Gastrocnemius medialis (tissue), 4 donors: ENCODE results near the gene PRKG1. TPM values are rescaled to one million over a fixed set of nuclear protein-coding genes. Genes with fewer than 3 reads are reported as not detected.

Experiments used
- ATAC-seq, 2 donors: fragments of 150-250 bp; one replicate each; pipeline ENCODE4 v1.9.1; 2016
- DNase-seq, 2 donors: peaks; one replicate each; pipeline ENCODE4 v3.0.0-alpha.2; 2019
- H3K27ac ChIP-seq, 4 donors: fragments of 200-600 bp; sonication (generic); 1 replicate in 1 of 4; 2 replicates in 3 of 4; pipeline ENCODE4 v1.5.1; 2016 to 2018; ENCODE audit warnings: mild to moderate bottlenecking in 2 of 4, moderate library complexity in 1 of 4
- H3K27me3 ChIP-seq, 3 donors: fragments of 200-600 bp; sonication (generic) in 2 of 3; 1 replicate in 1 of 3; 2 replicates in 2 of 3; pipeline versions ENCODE4 v1.5.1 to v1.6.0; 2016 to 2019; ENCODE audit warnings: mild to moderate bottlenecking in 1 of 3, moderate library complexity in 1 of 3
- H3K36me3 ChIP-seq, 2 donors: fragments of 200-600 bp; sonication (generic) in 1 of 2; one replicate each; pipeline ENCODE4 v1.5.1; 2017 to 2018
- H3K4me1 ChIP-seq, 2 donors: fragments of 200-600 bp; sonication (generic) in 1 of 2; one replicate each; pipeline ENCODE4 v1.5.1; 2016 to 2017; ENCODE audit warnings: mild to moderate bottlenecking in 2 of 2
- H3K4me3 ChIP-seq, 4 donors: fragments of 200-600 bp; sonication (generic) in 3 of 4; 1 replicate in 1 of 4; 2 replicates in 3 of 4; pipeline ENCODE4 v1.5.1; 2016 to 2019; ENCODE audit warnings: mild to moderate bottlenecking in 2 of 4
- H3K9me3 ChIP-seq, 3 donors: fragments of 200-600 bp; sonication (generic) in 2 of 3; 1 replicate in 1 of 3; 2 replicates in 2 of 3; pipeline ENCODE4 v1.5.1; 2016 to 2019
- POLR2A ChIP-seq, 2 donors: fragments of 450-650 bp; IDR thresholded peaks; one replicate each; pipeline ENCODE4 v1.6.1; 2017; ENCODE audit warnings: antibody characterized with exemption in 2 of 2, mild to moderate bottlenecking in 2 of 2, moderate library complexity in 2 of 2
- in situ Hi-C, 4 donors: fragments of 200-750 bp; cut with MboI; loops; one replicate each; pipeline versions ENCODE4 v1.15.0 to v1.8.0; 2017; ENCODE audit warnings: low sequenced_read_pairs in 4 of 4
- intact Hi-C: fragments of 100-400 bp; cut with DNase I; formaldehyde crosslinking; loops from one replicate; pipeline ENCODE4 v1.15.1; 2023; ENCODE audit warnings: low total_unique reads
- total RNA-seq, 4 donors: library from RNA; depleted of rRNA; stranded (reverse); fragments of >200 nt; gene quantifications; one replicate each; pipeline versions ENCODE4 v1.1.0 to v1.2.3, GENCODE V29; 2016
- TF ChIP-seq, protein P1 (sequence below), 5 experiments: fragments of 450-650 bp in 3 of 5; fragments of 200-600 bp in 2 of 5; sonication (generic) in 2 of 5; IDR thresholded peaks in 4 of 5; conservative IDR thresholded peaks in 1 of 5; 1 replicate in 4 of 5; 2 replicates in 1 of 5; pipeline ENCODE4 v1.5.1; 2016 to 2019; ENCODE audit warnings: antibody characterized with exemption in 5 of 5, mild to moderate bottlenecking in 3 of 5, moderate library complexity in 3 of 5

Gene PRKG1
- total RNA-seq, 4 donors from 2014 or later = 10.4 to 39.4 (median 25.1) TPM

DNA sequence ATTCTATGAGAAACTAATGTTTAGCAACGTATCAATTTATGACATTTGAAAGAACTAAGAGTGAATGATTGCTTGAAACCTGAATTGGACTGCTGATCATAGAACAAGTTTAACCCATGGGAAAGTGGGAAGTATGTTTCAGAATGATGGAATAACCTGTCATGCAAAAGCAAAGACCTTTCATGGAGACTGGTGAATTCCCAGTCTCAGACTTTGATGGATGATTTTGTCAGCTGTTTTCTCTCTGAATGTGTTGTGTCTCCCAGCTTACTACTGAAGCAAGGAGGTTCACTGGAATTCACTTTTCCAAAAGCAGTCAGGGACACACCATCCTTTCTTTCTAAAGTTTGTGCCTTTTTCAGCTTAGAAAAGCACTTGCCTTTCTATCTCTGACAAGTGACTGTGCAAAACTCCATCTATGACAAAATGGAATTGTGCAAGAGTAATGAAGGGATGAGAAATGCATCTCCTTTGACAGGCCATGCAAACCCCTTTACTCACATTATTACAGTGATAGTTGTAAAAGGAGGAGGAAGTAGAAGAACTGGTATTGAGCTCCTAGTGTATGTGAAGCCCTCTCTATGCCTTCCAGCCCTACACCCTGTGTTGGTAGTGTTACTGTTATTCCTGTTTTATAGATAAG is 176.1 kb downstream of the PRKG1 start:
- peak overlapping the region in 1 of 4 donors; percentile 3 for H3K27ac ChIP-seq
- ATAC-seq = peak in 1 of 2 donors; percentile 63
- intact Hi-C loops = no loop called here

DNA sequence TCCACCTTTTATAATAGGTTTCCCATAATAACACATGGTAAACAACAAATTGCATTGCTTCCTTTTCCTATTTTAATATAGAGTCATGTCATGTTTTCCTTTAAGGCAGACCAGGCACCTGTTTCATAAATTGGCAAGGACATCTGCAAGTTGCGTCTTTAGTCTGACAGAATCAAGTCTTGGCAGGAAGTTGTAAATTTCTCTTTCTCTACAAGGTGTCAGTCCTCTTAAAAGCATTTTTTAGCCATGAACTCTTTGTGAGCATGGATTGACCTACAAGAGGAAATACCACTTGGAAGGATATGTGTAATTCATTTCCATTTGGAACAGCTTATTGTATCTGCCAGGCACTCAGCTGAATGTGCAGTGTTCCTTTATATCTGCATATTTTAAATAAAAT is 176.8 kb downstream of the PRKG1 start:
- Histone ChIP-seq H3K36me3 (no peaks in the 10 kb centered on the region), H3K27me3 (no peaks in the 10 kb centered on the region), H3K4me1 (peaks cover 19 to 30% of the 10 kb centered on the region in 2 donors), H3K9me3 (no peaks in the 10 kb centered on the region), H3K4me3 (no peak overlapping the region), H3K27ac (peak overlapping the region in 2 of 4 donors; percentile 3 to 11)
- intact Hi-C loops = no loop called here
- no peak for TF ChIP-seq POLR2A (IDR thresholded peaks at IDR 0.05)
- TF ChIP-seq, protein P1, sequence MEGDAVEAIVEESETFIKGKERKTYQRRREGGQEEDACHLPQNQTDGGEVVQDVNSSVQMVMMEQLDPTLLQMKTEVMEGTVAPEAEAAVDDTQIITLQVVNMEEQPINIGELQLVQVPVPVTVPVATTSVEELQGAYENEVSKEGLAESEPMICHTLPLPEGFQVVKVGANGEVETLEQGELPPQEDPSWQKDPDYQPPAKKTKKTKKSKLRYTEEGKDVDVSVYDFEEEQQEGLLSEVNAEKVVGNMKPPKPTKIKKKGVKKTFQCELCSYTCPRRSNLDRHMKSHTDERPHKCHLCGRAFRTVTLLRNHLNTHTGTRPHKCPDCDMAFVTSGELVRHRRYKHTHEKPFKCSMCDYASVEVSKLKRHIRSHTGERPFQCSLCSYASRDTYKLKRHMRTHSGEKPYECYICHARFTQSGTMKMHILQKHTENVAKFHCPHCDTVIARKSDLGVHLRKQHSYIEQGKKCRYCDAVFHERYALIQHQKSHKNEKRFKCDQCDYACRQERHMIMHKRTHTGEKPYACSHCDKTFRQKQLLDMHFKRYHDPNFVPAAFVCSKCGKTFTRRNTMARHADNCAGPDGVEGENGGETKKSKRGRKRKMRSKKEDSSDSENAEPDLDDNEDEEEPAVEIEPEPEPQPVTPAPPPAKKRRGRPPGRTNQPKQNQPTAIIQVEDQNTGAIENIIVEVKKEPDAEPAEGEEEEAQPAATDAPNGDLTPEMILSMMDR (IDR thresholded peaks at IDR 0.05 in 4 of 5, conservative IDR thresholded peaks at IDR 0.05 in 1 of 5) = no peak
- in situ Hi-C loops = no loop called here
- no peak for DNase-seq
- ATAC-seq = peak; percentile 62 to 80

More for the DNA sequence above, 176.1 kb downstream of the PRKG1 start:
- TF ChIP-seq POLR2A (IDR thresholded peaks at IDR 0.05) = no peak
- TF ChIP-seq, protein P1 (IDR thresholded peaks at IDR 0.05 in 4 of 5, conservative IDR thresholded peaks at IDR 0.05 in 1 of 5) = no peak
- Histone ChIP-seq H3K4me3 (no peak overlapping the region), H3K9me3 (no peaks in the 10 kb centered on the region), H3K36me3 (no peaks in the 10 kb centered on the region), H3K27me3 (no peaks in the 10 kb centered on the region), H3K4me1 (peaks cover 19 to 37% of the 10 kb centered on the region in 2 donors)
- DNase-seq = no peak
- in situ Hi-C loops = no loop called here

DNA sequence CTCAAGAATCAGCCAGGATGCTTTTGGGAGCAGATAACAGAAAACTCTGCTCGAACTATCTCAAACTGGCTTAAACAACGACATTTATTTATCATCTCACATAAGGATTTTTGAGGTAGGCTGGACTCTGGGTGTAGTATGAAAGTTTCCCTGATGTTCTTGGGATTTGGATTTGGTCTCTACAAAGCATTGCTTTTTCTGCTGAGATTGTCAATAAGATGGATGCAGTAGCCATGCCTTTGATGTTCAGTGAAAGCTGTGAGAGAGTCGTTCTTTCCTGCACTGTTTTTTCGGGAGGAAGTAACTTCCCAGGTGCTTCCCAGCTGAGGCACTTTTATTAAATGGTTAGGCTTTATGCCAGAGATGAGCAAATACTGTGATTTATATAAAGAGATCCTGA is 181.1 kb downstream of the PRKG1 start:
- Histone ChIP-seq H3K36me3 (no peaks in the 10 kb centered on the region), H3K9me3 (no peaks in the 10 kb centered on the region), H3K27me3 (no peaks in the 10 kb centered on the region), H3K27ac (no peak overlapping the region), H3K4me3 (no peak overlapping the region), H3K4me1 (peaks cover 11 to 12% of the 10 kb centered on the region in 2 donors)
- in situ Hi-C loops (no loop called here), intact Hi-C loops (no loop called here)
- no peak for TF ChIP-seq POLR2A (IDR thresholded peaks at IDR 0.05)
- TF ChIP-seq, protein P1 (IDR thresholded peaks at IDR 0.05 in 4 of 5, conservative IDR thresholded peaks at IDR 0.05 in 1 of 5) = no peak
- DNase-seq = no peak
- no peak for ATAC-seq

DNA sequence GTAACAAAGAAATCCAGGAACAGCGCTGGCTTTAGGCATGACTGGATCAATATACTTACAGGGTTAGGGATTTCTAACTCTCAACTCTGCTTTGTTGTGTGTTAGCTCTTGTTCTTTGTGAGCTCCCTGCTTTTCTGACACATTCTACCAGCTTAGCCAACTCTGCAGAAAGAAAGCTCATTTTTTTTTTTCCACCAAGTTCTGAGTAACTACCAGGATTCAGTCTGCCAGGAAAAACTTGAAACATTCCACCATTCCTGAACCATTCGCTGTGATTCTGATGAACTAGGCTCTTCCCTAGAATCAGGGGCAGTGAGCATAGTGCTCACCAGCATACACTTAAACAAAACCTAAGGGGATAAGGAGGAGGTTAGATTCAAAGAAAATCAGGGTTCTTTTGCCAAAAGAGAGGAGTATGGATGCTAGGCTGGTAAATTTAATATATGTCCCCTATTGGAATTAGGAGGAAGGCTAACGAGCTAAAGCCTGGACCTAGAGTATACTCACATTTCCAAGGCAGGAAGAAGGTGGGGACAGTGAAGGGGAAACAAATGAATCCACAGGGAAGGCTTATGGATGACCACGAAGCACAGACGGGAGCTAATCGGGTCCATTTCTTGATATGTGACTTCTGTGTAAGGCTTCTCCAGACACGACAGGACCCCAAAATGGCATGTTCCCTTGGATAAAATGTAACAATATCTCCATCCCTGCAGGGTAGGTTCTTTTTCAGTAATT is 183.4 kb downstream of the PRKG1 start:
- no peak overlapping the region for H3K27ac ChIP-seq
- no peak for DNase-seq
- H3K36me3 ChIP-seq = no peaks in the 10 kb centered on the region
- H3K9me3 ChIP-seq = no peaks in the 10 kb centered on the region
- intact Hi-C loops (no loop called here), in situ Hi-C loops (no loop called here)
- no peak for ATAC-seq
- H3K4me3 ChIP-seq = no peak overlapping the region
- TF ChIP-seq, protein P1 (IDR thresholded peaks at IDR 0.05 in 4 of 5, conservative IDR thresholded peaks at IDR 0.05 in 1 of 5) = no peak
- no peak for TF ChIP-seq POLR2A (IDR thresholded peaks at IDR 0.05)
- H3K4me1 ChIP-seq = no peaks in the 10 kb centered on the region
- H3K27me3 ChIP-seq = no peaks in the 10 kb centered on the region
